ENCODE data around the gene AHCYL1. TPM values are rescaled to one million over a fixed set of nuclear protein-coding genes. Genes with fewer than 3 reads are reported as not detected.

AHCYL1 gene
- total and polyA plus RNA-seq, 10 donors, result 16.2 to 65.3 (median 50.0) TPM

DNA sequence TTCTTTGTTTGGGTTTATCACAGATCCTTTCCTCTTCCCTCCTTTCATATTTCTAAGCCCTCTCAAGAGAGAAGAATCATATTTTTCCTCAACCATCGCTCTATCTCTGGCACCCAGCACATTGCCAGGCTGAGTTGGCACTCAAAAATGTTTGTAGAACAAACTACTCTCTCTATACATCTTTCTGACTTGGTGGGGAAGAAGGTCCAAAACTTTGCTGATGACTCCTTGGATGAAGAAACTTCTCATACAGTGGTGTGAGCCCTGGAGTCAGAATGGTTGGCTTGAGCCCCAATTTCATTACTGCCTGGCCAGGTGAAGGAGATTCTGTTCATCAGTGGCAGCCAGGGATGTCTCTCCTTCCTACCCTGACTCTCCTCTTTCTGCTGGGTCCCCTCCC, 74.0 kb downstream of the AHCYL1 start:
- H3K4me1 ChIP-seq, result peaks cover 0 to 50% (median 20%) of the 10 kb centered on the region in 6 donors
- intact Hi-C loops (cut with DNase I; ENCODE audit: low total_unique reads), result no loop called here
- no peak for DNase-seq
- H3K4me3 ChIP-seq, result no peak overlapping the region
- H3K36me3 ChIP-seq, result peaks cover 5 to 97% (median 54%) of the 10 kb centered on the region in 6 donors
- peak overlapping the region in 1 of 8 donors; percentile 65 for H3K27ac ChIP-seq
- TF ChIP-seq POLR2AphosphoS5 (IDR thresholded peaks at IDR 0.05) (no peak), CTCF (IDR thresholded peaks at IDR 0.05 in 8 of 11, conservative IDR thresholded peaks at IDR 0.05 in 3 of 11) (no peak), POLR2A (IDR thresholded peaks at IDR 0.05) (no peak)
- no peaks in the 10 kb centered on the region for H3K9me3 ChIP-seq
- 74 to 93% (median 79%) methylated on average over 1 of the region's 1 CpG for WGBS, 5 donors
- no peaks in the 10 kb centered on the region for H3K27me3 ChIP-seq (replicated peaks in 1 of 7)

DNA sequence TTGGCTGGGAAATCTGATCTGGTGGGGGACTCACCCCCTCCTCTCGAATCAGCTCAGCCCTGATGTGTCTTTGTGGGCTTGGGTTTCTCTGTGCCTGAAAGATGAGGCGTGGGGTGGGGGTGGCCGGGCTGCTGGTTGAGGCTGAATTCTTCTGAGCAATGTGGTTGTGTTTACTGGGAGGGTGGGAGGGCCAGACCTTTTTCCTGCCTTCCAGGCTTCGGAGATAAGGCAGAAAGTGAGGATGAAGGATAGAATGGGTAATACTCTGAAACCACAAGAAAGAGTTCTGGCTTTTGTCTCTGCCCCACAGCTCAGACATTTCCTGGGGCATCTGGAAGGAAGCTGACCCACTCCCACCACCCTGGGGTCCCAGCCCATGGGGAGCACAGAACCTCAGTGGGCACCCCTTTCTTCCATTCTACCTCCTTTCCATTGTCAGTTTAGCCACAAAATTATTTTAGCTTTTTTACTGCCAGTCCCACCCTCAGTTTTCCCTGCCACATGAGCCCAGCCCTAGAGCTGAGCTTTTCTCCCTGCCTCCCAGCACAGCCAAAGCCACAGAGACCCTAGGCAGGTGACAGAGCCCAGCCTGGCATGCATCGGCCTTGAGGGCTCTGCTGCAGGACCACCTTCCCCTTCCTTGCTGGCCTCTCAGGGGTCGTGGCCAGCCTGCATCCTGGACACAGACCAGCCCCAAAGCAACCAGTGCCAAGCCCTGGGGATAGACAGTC, 74.7 kb downstream of the AHCYL1 start:
- 81 to 87% (median 84%) methylated on average over 6 of the region's 6 CpGs for WGBS, 5 donors
- TF ChIP-seq POLR2AphosphoS5 (IDR thresholded peaks at IDR 0.05), result no peak
- no peak for TF ChIP-seq POLR2A (IDR thresholded peaks at IDR 0.05)
- TF ChIP-seq CTCF (IDR thresholded peaks at IDR 0.05 in 8 of 11, conservative IDR thresholded peaks at IDR 0.05 in 3 of 11), result no peak
- intact Hi-C loops (cut with DNase I; ENCODE audit: low total_unique reads), result no loop called here
- no peaks in the 10 kb centered on the region for H3K9me3 ChIP-seq
- H3K27me3 ChIP-seq (replicated peaks in 1 of 7), result no peaks in the 10 kb centered on the region
- peaks cover 0 to 43% (median 14%) of the 10 kb centered on the region in 6 donors for H3K4me1 ChIP-seq
- H3K27ac ChIP-seq, result no peak overlapping the region
- peaks cover 5 to 90% (median 47%) of the 10 kb centered on the region in 6 donors for H3K36me3 ChIP-seq
- peak; percentile 51 for DNase-seq
- no peak overlapping the region for H3K4me3 ChIP-seq

- H3K4me1 ChIP-seq, result peaks cover 0 to 34% (median 12%) of the 10 kb centered on the region in 6 donors
- no peaks in the 10 kb centered on the region for H3K9me3 ChIP-seq
- peaks cover 0 to 4% (median 0%) of the 10 kb centered on the region in 7 donors for H3K27me3 ChIP-seq (replicated peaks in 1 of 7)
- no peak overlapping the region for H3K4me3 ChIP-seq
- DNase-seq, result peak; percentile 92
- TF ChIP-seq POLR2A (IDR thresholded peaks at IDR 0.05) (no peak), CTCF (IDR thresholded peaks at IDR 0.05 in 8 of 11, conservative IDR thresholded peaks at IDR 0.05 in 3 of 11) (peak; percentile 37 to 92 (median 73)), POLR2AphosphoS5 (IDR thresholded peaks at IDR 0.05) (peak in 1 of 3 donors; percentile 12)
- peaks cover under 1 to 81% (median 39%) of the 10 kb centered on the region in 6 donors for H3K36me3 ChIP-seq
- no peak overlapping the region for H3K27ac ChIP-seq
- intact Hi-C loops (cut with DNase I; ENCODE audit: low total_unique reads), result no loop called here
- WGBS, 5 donors, result 79 to 95% (median 84%) methylated on average over 9 of the region's 9 CpGs
Observed at GRCh38 chr1:110060034-110060661, 75.6 kb downstream of the AHCYL1 start.

GRCh38 chr1:110060662-110061060, 76.1 kb downstream of the AHCYL1 start:
- DNase-seq, result no peak
- H3K27ac ChIP-seq, result no peak overlapping the region
- peaks cover 0 to 33% (median 12%) of the 10 kb centered on the region in 6 donors for H3K4me1 ChIP-seq
- 92 to 97% (median 94%) methylated on average over 7 of the region's 7 CpGs for WGBS, 5 donors
- no peaks in the 10 kb centered on the region for H3K9me3 ChIP-seq
- peaks cover 0 to 76% (median 34%) of the 10 kb centered on the region in 6 donors for H3K36me3 ChIP-seq
- TF ChIP-seq POLR2A (IDR thresholded peaks at IDR 0.05) (no peak), POLR2AphosphoS5 (IDR thresholded peaks at IDR 0.05) (no peak), CTCF (IDR thresholded peaks at IDR 0.05 in 8 of 11, conservative IDR thresholded peaks at IDR 0.05 in 3 of 11) (no peak)
- peaks cover 0 to 9% (median 0%) of the 10 kb centered on the region in 7 donors for H3K27me3 ChIP-seq (replicated peaks in 1 of 7)
- no peak overlapping the region for H3K4me3 ChIP-seq
- intact Hi-C loops (cut with DNase I; ENCODE audit: low total_unique reads), result no loop called here
